ENCODE measurements around the gene TOPORS.

DNA sequence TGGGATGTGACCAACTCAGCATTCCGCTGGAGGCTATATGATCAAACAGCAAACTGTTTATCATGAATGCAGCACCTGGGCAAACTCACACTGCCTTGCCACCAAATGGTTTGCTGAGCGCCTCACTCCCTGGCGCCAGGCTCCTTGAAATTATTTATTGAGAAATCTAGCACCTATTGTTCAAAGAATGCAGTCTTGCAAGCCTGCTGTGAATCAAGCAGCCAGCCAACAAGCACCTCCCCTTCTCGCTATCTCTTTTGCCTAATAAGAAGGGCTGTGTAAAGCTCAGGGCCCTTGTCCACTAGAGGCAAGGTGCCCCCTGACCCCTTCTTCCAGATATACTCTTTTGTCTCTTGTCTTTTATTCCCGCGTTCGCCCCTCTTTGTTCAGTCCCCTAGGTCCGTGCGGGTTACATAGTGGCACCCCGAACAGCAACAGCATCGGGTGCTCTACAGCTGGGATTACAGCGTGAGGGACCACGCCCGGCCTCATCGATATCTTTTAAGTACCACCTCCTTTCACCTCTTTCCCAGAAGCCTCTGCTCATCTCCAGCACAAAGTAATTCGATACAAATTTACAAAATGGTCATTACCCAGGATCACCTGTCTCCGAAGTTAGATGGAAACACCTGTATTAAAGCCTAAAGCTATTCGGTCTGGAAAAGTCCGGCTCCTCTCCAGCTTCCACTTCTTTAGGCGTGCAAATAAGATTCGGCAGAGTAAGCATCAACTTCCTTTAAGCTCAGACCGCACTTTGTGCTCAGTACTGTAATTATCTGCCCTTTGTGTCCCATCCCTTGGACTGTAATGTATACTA lies 27.3 kb downstream of the TOPORS start:
- TF ChIP-seq REST (IDR thresholded peaks at IDR 0.05) (no peak), GABPA (IDR thresholded peaks at IDR 0.05 in 1 of 2, conservative IDR thresholded peaks at IDR 0.05 in 1 of 2) (no peak)
